ENCODE results near the gene ATP2B2.

Gene ATP2B2

GRCh38 chr3:10497439-10497838, 7.9 kb downstream of the ATP2B2 start:
- no peak for TF ChIP-seq CTCF (IDR thresholded peaks at IDR 0.05; ENCODE audit: extremely low read depth, insufficient read depth, missing control alignments)
- in situ Hi-C loops (cut with MboI; ENCODE audit: low pct_unique_long_range_greater_than_20kb, low sequenced_read_pairs, unreplicated experiment): no loop called here
- DNase-seq (ENCODE audit: low spot score): no peak

- no peak for DNase-seq (ENCODE audit: low spot score)
- TF ChIP-seq CTCF (IDR thresholded peaks at IDR 0.05; ENCODE audit: extremely low read depth, insufficient read depth, missing control alignments): no peak
Observed at GRCh38 chr3:10496121-10496863, 9.1 kb downstream of the ATP2B2 start.

GRCh38 chr3:10495614-10496013, 9.8 kb downstream of the ATP2B2 start:
- in situ Hi-C loops (cut with MboI; ENCODE audit: low pct_unique_long_range_greater_than_20kb, low sequenced_read_pairs, unreplicated experiment): no loop called here

More at GRCh38 chr3:10496121-10496863, 9.1 kb downstream of the ATP2B2 start:
- in situ Hi-C loops (cut with MboI; ENCODE audit: low pct_unique_long_range_greater_than_20kb, low sequenced_read_pairs, unreplicated experiment): no loop called here

GRCh38 chr3:10495003-10495402, 10.4 kb downstream of the ATP2B2 start:
- no peak for TF ChIP-seq CTCF (IDR thresholded peaks at IDR 0.05; ENCODE audit: extremely low read depth, insufficient read depth, missing control alignments)
- no peak for DNase-seq (ENCODE audit: low spot score)
- in situ Hi-C loops (cut with MboI; ENCODE audit: low pct_unique_long_range_greater_than_20kb, low sequenced_read_pairs, unreplicated experiment): no loop called here

More at GRCh38 chr3:10495614-10496013, 9.8 kb downstream of the ATP2B2 start:
- TF ChIP-seq CTCF (IDR thresholded peaks at IDR 0.05; ENCODE audit: extremely low read depth, insufficient read depth, missing control alignments): no peak
- no peak for DNase-seq (ENCODE audit: low spot score)

GRCh38 chr3:10494180-10494579, 11.2 kb downstream of the ATP2B2 start:
- no peak for DNase-seq (ENCODE audit: low spot score)
- in situ Hi-C loops (cut with MboI; ENCODE audit: low pct_unique_long_range_greater_than_20kb, low sequenced_read_pairs, unreplicated experiment): no loop called here
- no peak for TF ChIP-seq CTCF (IDR thresholded peaks at IDR 0.05; ENCODE audit: extremely low read depth, insufficient read depth, missing control alignments)

GRCh38 chr3:10493202-10493589, 12.2 kb downstream of the ATP2B2 start:
- in situ Hi-C loops (cut with MboI; ENCODE audit: low pct_unique_long_range_greater_than_20kb, low sequenced_read_pairs, unreplicated experiment): no loop called here
- no peak for DNase-seq (ENCODE audit: low spot score)
- TF ChIP-seq CTCF (IDR thresholded peaks at IDR 0.05; ENCODE audit: extremely low read depth, insufficient read depth, missing control alignments): no peak

Data from GM13977 (cell line).